GM23338 (cell line): ENCODE data around the gene ZC3H13. TPM values are rescaled to one million over a fixed set of nuclear protein-coding genes. Genes with fewer than 3 reads are reported as not detected.

ENCODE experiments used
- EZH2phosphoT487 ChIP-seq: fragments of 200-600 bp; sonication (generic); IDR thresholded peaks from one replicate; pipeline ENCODE4 v1.8.1; 2018; ENCODE audit warnings: antibody characterized with exemption; ENCODE audit not compliant: unreplicated experiment
- REST ChIP-seq: IDR thresholded peaks from one replicate; pipeline ENCODE4 v1.6.1; 2018; ENCODE audit warnings: antibody characterized with exemption; ENCODE audit not compliant: unreplicated experiment
- ZNF114 ChIP-seq: fragments of 250-450 bp; sonication (Bioruptor Pico); IDR thresholded peaks from 2 replicates; pipeline ENCODE4 v1.5.0; 2020; ENCODE audit warnings: mild to moderate bottlenecking, moderate library complexity
- polyA plus RNA-seq: library from polyadenylated mRNA; unstranded; fragments of >200 nt; fragmentation: Nextera tagmentation; extraction: Ambion mirVana; gene quantifications from 2 replicates; pipeline ENCODE4 v1.2.1, GENCODE V29; 2016
- total RNA-seq: library from RNA; depleted of rRNA; stranded (reverse); fragments of >200 nt; shearing (Covaris generic); gene quantifications from 2 replicates; pipeline ENCODE4 v1.2.3, GENCODE V29; 2014; rRNA removed
- TF ChIP-seq, protein P1 (sequence below): IDR thresholded peaks from 2 replicates; pipeline ENCODE4 v1.6.1; 2016; ENCODE audit warnings: antibody characterized with exemption

Gene ZC3H13
- total and polyA plus RNA-seq, 2 experiments from 2014 or later: 39.6 to 125 TPM

DNA sequence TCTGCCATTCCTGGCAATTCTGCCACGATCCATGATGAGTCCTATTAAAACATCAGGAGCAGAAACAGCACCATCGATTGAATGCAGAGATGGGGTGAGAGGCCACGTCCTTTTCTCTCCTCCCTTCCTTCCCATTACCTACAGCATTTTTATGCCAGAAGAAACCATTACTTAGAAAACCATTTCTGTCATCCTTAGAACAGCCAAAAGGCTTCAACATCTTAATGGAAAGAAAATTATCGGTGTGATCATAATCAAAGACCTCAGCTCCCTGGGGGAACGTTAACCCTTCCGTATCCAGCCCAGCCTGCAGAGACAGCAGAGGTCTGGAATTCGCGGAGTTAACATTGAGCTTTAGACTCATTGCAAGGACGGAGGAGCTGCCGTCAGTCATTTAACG, 145.0 kb downstream of the ZC3H13 start (continued):
- TF ChIP-seq, protein P1, sequence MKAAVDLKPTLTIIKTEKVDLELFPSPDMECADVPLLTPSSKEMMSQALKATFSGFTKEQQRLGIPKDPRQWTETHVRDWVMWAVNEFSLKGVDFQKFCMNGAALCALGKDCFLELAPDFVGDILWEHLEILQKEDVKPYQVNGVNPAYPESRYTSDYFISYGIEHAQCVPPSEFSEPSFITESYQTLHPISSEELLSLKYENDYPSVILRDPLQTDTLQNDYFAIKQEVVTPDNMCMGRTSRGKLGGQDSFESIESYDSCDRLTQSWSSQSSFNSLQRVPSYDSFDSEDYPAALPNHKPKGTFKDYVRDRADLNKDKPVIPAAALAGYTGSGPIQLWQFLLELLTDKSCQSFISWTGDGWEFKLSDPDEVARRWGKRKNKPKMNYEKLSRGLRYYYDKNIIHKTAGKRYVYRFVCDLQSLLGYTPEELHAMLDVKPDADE: no peak
- TF ChIP-seq REST (no peak), EZH2phosphoT487 (no peak), ZNF114 (CRISPR knock-in tag) (no peak)

Other genes starting within 250 kb of the ZC3H13 start
- 0.17 and 0.35 TPM in 2 replicates for gene SIAH3, start 201.0 kb downstream of the ZC3H13 start, total RNA-seq
- 0.13 and 0.14 TPM in 2 replicates for gene SIAH3, start 201.0 kb downstream of the ZC3H13 start, polyA plus RNA-seq
- gene CPB2, start 52.3 kb upstream of the ZC3H13 start, total RNA-seq: not detected in 2 replicates
- 0.47 and 0.73 TPM in 2 replicates for gene CPB2, start 52.3 kb upstream of the ZC3H13 start, polyA plus RNA-seq
- 3.4 and 6.6 TPM in 2 replicates for gene LCP1, start 129.4 kb upstream of the ZC3H13 start, total RNA-seq
- 1.9 and 2.7 TPM in 2 replicates for gene LCP1, start 129.4 kb upstream of the ZC3H13 start, polyA plus RNA-seq
- gene LRRC63, start 159.2 kb upstream of the ZC3H13 start, total RNA-seq: not detected in 2 replicates
- gene LRRC63, start 159.2 kb upstream of the ZC3H13 start, polyA plus RNA-seq: not detected in 2 replicates